Keratinocyte (primary cell): ENCODE measurements around the gene ETV4. TPM values are rescaled to one million over a fixed set of nuclear protein-coding genes. Genes with fewer than 3 reads are reported as not detected.

Experiments used
- DNase-seq: peaks from one replicate; pipeline ENCODE4 v3.0.0-alpha.2; 2011; ENCODE audit warnings: low read depth, missing footprints, low spot score
- FAIRE-seq: peaks from 2 replicates; lab custom pipeline; 2011; peaks lifted over from hg19 to GRCh38; lab: Jason Lieb, UNC
- H2AFZ ChIP-seq: 2 replicates; pipeline ENCODE4 v1.6.0; 2012; ENCODE audit warnings: low read length, control low read depth, inconsistent platforms; ENCODE audit not compliant: control insufficient read depth
- H3K27ac ChIP-seq: 2 replicates; pipeline ENCODE4 v1.5.1; 2011; ENCODE audit warnings: low read length; ENCODE audit not compliant: control insufficient read depth, insufficient read depth
- H3K27me3 ChIP-seq: 3 replicates; pipeline ENCODE4 v1.6.0; 2011; ENCODE audit warnings: low read length; ENCODE audit not compliant: control insufficient read depth, insufficient read depth; ENCODE audit errors: extremely low read depth
- H3K36me3 ChIP-seq, 2 experiments: 2 replicates in 1 of 2; 3 replicates in 1 of 2; pipeline ENCODE4 v1.5.1; 2011; ENCODE audit warnings: low read length in 2 of 2, mild to moderate bottlenecking in 1 of 2; ENCODE audit not compliant: control insufficient read depth in 2 of 2, insufficient read depth in 2 of 2; ENCODE audit errors: extremely low read depth in 1 of 2
- H3K4me1 ChIP-seq: 3 replicates; pipeline ENCODE4 v1.5.1; 2011; ENCODE audit warnings: low read length; ENCODE audit not compliant: control insufficient read depth, insufficient read depth; ENCODE audit errors: extremely low read depth
- H3K4me2 ChIP-seq: 3 replicates; pipeline ENCODE4 v1.6.0; 2011; ENCODE audit warnings: low read depth, low read length; ENCODE audit not compliant: control insufficient read depth, insufficient read depth; ENCODE audit errors: extremely low read depth
- H3K4me3 ChIP-seq, 3 experiments: fragments of 200-600 bp in 1 of 3; sonication (generic) in 1 of 3; 2 replicates in 2 of 3; 3 replicates in 1 of 3; pipeline ENCODE4 v1.5.1; 2011 to 2016; ENCODE audit warnings: low read length in 3 of 3, mild to moderate bottlenecking in 3 of 3, control low read depth in 2 of 3, inconsistent platforms in 1 of 3, low read depth in 1 of 3, mixed read lengths in 1 of 3, mixed run types in 1 of 3, moderate library complexity in 1 of 3; ENCODE audit not compliant: control insufficient read depth in 2 of 3, insufficient read depth in 2 of 3; ENCODE audit errors: extremely low read depth in 1 of 3
- H3K79me2 ChIP-seq: 2 replicates; pipeline ENCODE4 v1.6.0; 2012; ENCODE audit warnings: low read length; ENCODE audit not compliant: control insufficient read depth, insufficient read depth
- H3K9ac ChIP-seq: 3 replicates; pipeline ENCODE4 v1.6.0; 2011; ENCODE audit warnings: low read length; ENCODE audit not compliant: control insufficient read depth, insufficient read depth; ENCODE audit errors: extremely low read depth
- H3K9me1 ChIP-seq: 3 replicates; pipeline ENCODE4 v1.6.0; 2011; ENCODE audit warnings: low read length; ENCODE audit not compliant: control insufficient read depth, insufficient read depth; ENCODE audit errors: extremely low read depth
- H3K9me3 ChIP-seq: 2 replicates; pipeline ENCODE4 v1.5.1; 2012; ENCODE audit warnings: low read depth, low read length; ENCODE audit not compliant: control insufficient read depth
- H4K20me1 ChIP-seq: 3 replicates; pipeline ENCODE4 v1.6.0; 2011; ENCODE audit warnings: low read length; ENCODE audit not compliant: control insufficient read depth, insufficient read depth; ENCODE audit errors: extremely low read depth
- EZH2 ChIP-seq: IDR thresholded peaks from one replicate; pipeline ENCODE4 v1.6.1; 2012; ENCODE audit warnings: inconsistent platforms, mild to moderate bottlenecking, low read length, moderate library complexity
- dilution Hi-C: fragments of 300-500 bp; cut with MboI; formaldehyde crosslinking; loops from one replicate; pipeline ENCODE4 v1.7.0; 2020; ENCODE audit warnings: low sequenced_read_pairs; ENCODE audit not compliant: extremely low pct_ligation_motif_present
- polyA plus RNA-seq, 5 experiments: library from polyadenylated mRNA; depleted of rRNA in 3 of 5; stranded (reverse) in 3 of 5; stranded (forward) in 1 of 5; unstranded in 1 of 5; fragments of >200 nt; gene quantifications; 1 replicate in 1 of 5; 2 replicates in 3 of 5; 3 replicates in 1 of 5; pipeline versions ENCODE4 v1.2.1 to v1.2.3, GENCODE V29; 2011 to 2012; ENCODE audit warnings: missing spikeins in 2 of 5, low read depth in 1 of 5, low replicate concordance in 1 of 5
- TF ChIP-seq, protein P1 (sequence below), 3 experiments: IDR thresholded peaks in 1 of 3; conservative IDR thresholded peaks in 1 of 3; optimal IDR thresholded peaks in 1 of 3; 2 replicates in 2 of 3; 3 replicates in 1 of 3; pipeline versions ENCODE3 to v1.5.1; 2011; ENCODE audit warnings: low read length in 3 of 3, mild to moderate bottlenecking in 3 of 3, moderate library complexity in 2 of 3, control low read depth in 1 of 3, inconsistent platforms in 1 of 3; ENCODE audit not compliant: insufficient read depth in 2 of 3; ENCODE audit errors: extremely low read depth in 1 of 3

Gene ETV4
- polyA plus RNA-seq, 1 donor (not counting 4 experiments of a cell fraction or from before 2014, with no cell fraction given) = 33.6 TPM

DNA sequence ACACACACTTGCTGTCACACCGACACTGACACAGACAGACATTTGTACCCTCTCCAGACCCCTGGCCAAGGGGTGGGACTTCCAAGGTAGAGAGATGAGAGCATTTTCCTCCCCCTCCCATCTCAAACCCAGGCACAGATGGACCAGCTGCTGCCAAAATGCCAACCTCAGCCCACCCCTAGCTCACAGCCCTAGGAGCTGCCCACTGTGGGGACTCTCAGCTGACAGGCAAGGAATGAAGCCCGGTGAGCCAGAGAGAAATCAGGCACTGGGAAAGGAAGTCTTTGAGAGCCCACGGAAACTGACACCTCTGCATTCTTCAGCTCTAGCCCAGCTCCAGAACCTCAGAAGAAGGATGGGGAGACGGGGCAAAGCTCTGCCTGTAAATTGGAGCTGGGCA, 2.8 kb downstream of the ETV4 start:
- Histone ChIP-seq H3K9me1 (no peaks in the 10 kb centered on the region), H3K9ac (no peak overlapping the region), H3K27ac (no peak overlapping the region), H4K20me1 (no peaks in the 10 kb centered on the region), H3K27me3 (no peaks in the 10 kb centered on the region), H3K4me1 (peaks cover 58% of the 10 kb centered on the region), H3K4me3 (no peak overlapping the region), H2AFZ (no peak overlapping the region), H3K9me3 (no peaks in the 10 kb centered on the region), H3K79me2 (peaks cover 47% of the 10 kb centered on the region), H3K4me2 (peak overlapping the region; percentile 98), H3K36me3 (peaks cover under 1 to 2% of the 10 kb centered on the region in 2 experiments)
- TF ChIP-seq, protein P1, sequence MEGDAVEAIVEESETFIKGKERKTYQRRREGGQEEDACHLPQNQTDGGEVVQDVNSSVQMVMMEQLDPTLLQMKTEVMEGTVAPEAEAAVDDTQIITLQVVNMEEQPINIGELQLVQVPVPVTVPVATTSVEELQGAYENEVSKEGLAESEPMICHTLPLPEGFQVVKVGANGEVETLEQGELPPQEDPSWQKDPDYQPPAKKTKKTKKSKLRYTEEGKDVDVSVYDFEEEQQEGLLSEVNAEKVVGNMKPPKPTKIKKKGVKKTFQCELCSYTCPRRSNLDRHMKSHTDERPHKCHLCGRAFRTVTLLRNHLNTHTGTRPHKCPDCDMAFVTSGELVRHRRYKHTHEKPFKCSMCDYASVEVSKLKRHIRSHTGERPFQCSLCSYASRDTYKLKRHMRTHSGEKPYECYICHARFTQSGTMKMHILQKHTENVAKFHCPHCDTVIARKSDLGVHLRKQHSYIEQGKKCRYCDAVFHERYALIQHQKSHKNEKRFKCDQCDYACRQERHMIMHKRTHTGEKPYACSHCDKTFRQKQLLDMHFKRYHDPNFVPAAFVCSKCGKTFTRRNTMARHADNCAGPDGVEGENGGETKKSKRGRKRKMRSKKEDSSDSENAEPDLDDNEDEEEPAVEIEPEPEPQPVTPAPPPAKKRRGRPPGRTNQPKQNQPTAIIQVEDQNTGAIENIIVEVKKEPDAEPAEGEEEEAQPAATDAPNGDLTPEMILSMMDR (optimal IDR thresholded peaks at IDR 0.05 in 1 of 3, IDR thresholded peaks at IDR 0.05 in 1 of 3, conservative IDR thresholded peaks at IDR 0.05 in 1 of 3; ENCODE audit: extremely low read depth in 1 of 3, insufficient read depth in 2 of 3, low read length in 3 of 3) = no peak
- TF ChIP-seq EZH2 = no peak
- dilution Hi-C loops = no loop called here
- no peak for FAIRE-seq
- no peak for DNase-seq

DNA sequence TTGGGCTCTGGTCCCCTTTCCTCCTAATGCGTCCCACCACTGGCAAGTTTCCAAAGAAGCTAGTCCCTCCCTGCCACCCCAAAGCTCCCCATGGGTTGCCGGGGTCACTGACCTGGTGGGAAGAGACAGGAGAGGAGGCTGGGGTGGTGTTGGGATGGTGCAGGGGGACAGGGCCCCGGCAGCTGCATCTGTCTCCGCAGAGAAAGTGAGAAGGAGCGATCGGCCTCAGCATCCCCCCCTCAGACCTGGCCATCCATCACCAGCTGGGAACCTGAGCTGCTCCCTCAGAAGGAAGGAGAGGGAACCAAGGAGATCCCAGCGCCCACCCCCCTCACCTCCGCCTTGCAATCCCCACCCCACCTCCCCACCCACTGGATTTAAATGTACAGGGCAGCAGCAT, 3.3 kb downstream of the ETV4 start:
- H3K79me2 ChIP-seq = peaks cover 48% of the 10 kb centered on the region
- H3K9me3 ChIP-seq = no peaks in the 10 kb centered on the region
- H3K9me1 ChIP-seq = no peaks in the 10 kb centered on the region
- no peak for FAIRE-seq
- no peak overlapping the region for H3K4me2 ChIP-seq
- H3K27me3 ChIP-seq = no peaks in the 10 kb centered on the region
- dilution Hi-C loops = no loop called here
- DNase-seq = no peak
- no peak overlapping the region for H3K9ac ChIP-seq
- no peak for TF ChIP-seq EZH2
- TF ChIP-seq, protein P1 (optimal IDR thresholded peaks at IDR 0.05 in 1 of 3, IDR thresholded peaks at IDR 0.05 in 1 of 3, conservative IDR thresholded peaks at IDR 0.05 in 1 of 3; ENCODE audit: extremely low read depth in 1 of 3, insufficient read depth in 2 of 3, low read length in 3 of 3) = no peak
- H3K36me3 ChIP-seq = peaks cover 2% of the 10 kb centered on the region in 2 experiments
- no peak overlapping the region for H2AFZ ChIP-seq
- H3K4me3 ChIP-seq = no peak overlapping the region
- no peak overlapping the region for H3K27ac ChIP-seq
- peaks cover 54% of the 10 kb centered on the region for H3K4me1 ChIP-seq
- no peaks in the 10 kb centered on the region for H4K20me1 ChIP-seq
